Cardiac fibroblast (primary cell): ENCODE data around the gene ASIP.
"Not testable (repeated sequence)": the region's sequence is repeated elsewhere in the genome, so short reads cannot be mapped to it uniquely, and the experiment has no call there.

Experiments
- DNase-seq, 2 donors: peaks; one replicate each; pipeline versions ENCODE4 v3.0.0 to v3.0.0-alpha.2; 2010; ENCODE audit warnings: low read depth in 2 of 2
- H3K4me3 ChIP-seq, 2 donors: replicated peaks in 1 of 2; 1 replicate in 1 of 2; 2 replicates in 1 of 2; pipeline ENCODE4 v1.5.1; 2011; ENCODE audit warnings: low read depth in 2 of 2, low read length in 2 of 2, mild to moderate bottlenecking in 2 of 2, moderate library complexity in 1 of 2
- TF ChIP-seq, protein P1 (sequence below): IDR thresholded peaks from one replicate; pipeline ENCODE4 v1.5.1; 2011; ENCODE audit warnings: low read depth, mild to moderate bottlenecking, low read length, inconsistent platforms

The ASIP gene

GRCh38 chr20:34294563-34294962, 53.3 kb downstream of the ASIP start:
- H3K4me3 ChIP-seq: no peak overlapping the region
- no peak for DNase-seq
- TF ChIP-seq, protein P1, sequence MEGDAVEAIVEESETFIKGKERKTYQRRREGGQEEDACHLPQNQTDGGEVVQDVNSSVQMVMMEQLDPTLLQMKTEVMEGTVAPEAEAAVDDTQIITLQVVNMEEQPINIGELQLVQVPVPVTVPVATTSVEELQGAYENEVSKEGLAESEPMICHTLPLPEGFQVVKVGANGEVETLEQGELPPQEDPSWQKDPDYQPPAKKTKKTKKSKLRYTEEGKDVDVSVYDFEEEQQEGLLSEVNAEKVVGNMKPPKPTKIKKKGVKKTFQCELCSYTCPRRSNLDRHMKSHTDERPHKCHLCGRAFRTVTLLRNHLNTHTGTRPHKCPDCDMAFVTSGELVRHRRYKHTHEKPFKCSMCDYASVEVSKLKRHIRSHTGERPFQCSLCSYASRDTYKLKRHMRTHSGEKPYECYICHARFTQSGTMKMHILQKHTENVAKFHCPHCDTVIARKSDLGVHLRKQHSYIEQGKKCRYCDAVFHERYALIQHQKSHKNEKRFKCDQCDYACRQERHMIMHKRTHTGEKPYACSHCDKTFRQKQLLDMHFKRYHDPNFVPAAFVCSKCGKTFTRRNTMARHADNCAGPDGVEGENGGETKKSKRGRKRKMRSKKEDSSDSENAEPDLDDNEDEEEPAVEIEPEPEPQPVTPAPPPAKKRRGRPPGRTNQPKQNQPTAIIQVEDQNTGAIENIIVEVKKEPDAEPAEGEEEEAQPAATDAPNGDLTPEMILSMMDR: no peak

DNA sequence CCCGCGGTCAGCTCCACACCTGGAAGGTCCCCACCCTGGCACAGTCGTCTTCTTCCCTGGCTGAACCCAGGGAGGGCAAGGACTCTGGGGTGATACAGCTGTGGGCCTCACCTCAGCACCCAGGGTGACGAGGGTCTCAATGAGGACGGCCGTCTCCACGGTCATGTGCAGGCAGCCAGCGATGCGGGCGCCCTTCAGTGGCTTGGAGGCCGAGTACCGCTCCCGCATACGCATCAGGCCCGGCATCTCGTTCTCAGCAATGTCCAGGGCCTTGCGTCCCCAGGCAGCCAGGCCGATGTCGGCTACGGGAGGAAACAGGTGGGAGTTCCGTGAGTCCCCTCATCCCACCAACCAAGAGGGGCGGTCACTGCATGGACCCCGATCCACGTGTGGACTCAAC, 54.1 kb downstream of the ASIP start:
- H3K4me3 ChIP-seq: no peak overlapping the region
- DNase-seq: no peak

DNA sequence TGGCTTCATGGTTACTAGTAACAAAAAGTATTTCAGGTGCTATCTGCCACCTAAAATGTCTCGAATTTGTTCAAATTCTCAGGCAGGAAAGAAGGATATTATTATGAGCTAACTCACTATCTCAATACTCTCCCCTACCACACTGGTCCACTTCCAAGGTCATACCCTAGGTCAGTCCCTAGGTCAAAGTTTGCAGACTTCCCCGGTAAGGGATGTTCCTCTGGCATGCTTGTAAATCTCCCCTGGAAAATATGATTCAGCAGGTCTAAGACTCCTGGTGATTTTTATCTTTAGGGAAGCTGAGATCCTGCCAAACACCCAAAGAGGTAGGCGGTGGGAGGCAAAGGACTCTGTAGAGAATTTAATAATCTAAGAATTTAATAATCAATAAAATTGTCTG, 55.2 kb downstream of the ASIP start:
- DNase-seq: no peak
- TF ChIP-seq, protein P1: no peak
- no peak overlapping the region for H3K4me3 ChIP-seq

More for the DNA sequence above, 54.1 kb downstream of the ASIP start:
- TF ChIP-seq, protein P1: no peak

- TF ChIP-seq, protein P1: peak; percentile 28
- H3K4me3 ChIP-seq, DNase-seq: not testable (repeated sequence)
Measured at GRCh38 chr20:34298294-34298784, 57.1 kb downstream of the ASIP start.

DNA sequence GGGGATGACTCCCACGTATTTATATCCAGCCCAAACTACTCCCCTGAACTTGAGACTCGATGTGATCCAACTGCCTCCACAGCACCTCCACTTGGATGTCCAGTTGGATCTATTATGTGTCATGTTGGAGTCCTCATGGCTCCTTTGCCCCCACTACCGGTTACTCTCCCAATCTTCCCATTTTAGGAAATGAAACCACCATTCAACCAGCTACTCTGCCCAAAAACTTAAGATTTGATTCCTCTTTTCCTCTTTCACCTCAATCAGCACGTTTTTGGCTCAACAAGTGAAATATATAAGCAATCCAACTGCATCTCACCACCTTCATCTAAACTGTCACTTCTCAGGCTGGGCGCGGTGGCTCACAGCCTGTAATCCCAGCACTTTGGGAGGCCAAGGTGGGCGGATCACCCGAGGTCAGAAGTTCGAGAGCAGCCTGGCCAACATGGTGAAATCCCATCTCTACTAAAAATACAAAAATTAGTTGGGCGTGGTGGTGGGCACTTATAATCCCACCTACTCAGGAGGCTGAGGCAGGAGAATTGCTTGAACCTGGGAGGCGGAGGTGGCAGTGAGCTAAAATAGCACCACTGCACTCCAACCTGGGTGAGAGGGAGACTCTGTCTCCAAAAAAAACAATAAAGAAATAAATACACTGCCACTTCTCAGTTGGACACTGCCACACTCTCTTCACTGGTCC, 58.5 kb downstream of the ASIP start:
- DNase-seq: no peak
- TF ChIP-seq, protein P1: no peak
- no peak overlapping the region for H3K4me3 ChIP-seq

GRCh38 chr20:34300256-34300806, 59.1 kb downstream of the ASIP start:
- DNase-seq: peak in 1 of 2 donors; percentile 3
- TF ChIP-seq, protein P1: no peak
- no peak overlapping the region for H3K4me3 ChIP-seq
